ENCODE measurements around the gene PODXL2.
"Not testable (repeated sequence)": the region's sequence is repeated elsewhere in the genome, so short reads cannot be mapped to it uniquely, and the experiment has no call there.

Gene PODXL2

DNA sequence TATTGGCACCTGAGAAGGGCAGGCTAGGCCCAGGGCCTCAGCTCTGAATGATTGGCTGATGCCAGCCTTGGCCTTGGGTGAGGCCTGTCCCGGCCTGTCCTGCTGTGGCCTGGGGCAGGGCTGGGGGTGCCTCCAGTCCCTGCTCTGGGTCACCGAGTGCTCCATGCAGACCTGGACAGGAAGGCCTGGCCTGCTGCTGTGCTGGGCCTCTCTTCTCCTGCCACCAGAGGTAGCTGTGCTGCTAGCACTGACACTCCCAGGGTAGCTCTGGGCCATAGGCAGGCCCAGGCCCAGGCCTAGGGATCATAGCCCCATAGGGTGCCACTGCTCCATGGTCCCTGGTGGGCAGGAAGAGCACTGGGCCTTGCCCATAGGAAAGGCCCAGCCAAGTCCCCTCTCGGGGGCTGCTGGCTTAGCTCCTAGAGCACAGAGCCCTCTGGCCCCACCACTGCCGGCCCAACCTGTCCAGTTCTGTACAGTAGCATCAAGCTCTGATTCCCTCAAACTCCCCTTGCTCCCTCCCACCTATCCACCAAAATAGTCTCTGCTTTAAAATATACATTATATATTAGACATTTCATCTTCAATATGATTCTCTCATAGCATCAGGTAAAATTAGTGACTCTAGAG is 62.0 kb downstream of the PODXL2 start:
- peak; percentile 16 for DNase-seq

- DNase-seq: no peak
Observed at GRCh38 chr3:127691489-127691888, 62.5 kb downstream of the PODXL2 start.

GRCh38 chr3:127691974-127692373 is 63.0 kb downstream of the PODXL2 start:
- DNase-seq: no peak

DNA sequence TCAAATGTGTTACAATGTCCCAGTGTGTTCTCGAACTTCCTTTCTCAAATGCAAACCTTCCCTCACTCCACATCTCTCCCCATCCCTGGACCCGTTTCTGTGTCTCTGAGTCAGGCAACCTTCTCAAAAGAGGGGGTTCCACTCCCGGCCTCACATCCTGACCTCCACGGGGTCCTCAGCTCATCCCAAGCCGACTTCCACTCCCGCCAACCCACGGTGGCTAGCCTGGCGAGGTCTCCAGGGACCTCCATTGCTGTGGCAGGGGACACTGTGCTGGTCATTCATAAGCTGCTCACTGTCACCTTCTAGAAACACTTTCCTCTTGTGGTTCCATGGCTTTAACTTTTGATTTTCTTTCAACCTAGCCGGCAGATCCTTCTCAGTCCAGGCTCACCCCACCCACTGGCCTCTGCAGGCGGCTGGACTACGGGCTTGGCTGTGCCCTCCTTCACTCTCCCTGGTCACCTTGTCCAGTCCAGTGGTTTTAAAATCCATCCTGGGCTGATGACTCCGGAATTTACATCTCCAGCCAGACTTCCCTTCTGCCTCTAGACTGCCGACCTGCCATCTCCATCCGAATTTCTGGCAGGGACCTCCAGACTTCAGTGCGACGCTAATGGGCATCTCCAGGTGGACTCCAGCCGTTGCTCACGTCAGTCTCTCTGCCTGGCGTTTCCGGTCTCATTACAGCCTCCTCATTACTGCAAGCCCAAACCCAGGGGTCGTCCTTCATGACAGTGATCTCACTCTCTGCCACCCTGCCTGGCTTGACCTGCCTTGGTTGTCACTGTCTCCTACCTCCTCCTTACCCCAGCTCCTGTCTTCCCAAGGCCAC is 63.7 kb downstream of the PODXL2 start:
- no peak for DNase-seq

DNA sequence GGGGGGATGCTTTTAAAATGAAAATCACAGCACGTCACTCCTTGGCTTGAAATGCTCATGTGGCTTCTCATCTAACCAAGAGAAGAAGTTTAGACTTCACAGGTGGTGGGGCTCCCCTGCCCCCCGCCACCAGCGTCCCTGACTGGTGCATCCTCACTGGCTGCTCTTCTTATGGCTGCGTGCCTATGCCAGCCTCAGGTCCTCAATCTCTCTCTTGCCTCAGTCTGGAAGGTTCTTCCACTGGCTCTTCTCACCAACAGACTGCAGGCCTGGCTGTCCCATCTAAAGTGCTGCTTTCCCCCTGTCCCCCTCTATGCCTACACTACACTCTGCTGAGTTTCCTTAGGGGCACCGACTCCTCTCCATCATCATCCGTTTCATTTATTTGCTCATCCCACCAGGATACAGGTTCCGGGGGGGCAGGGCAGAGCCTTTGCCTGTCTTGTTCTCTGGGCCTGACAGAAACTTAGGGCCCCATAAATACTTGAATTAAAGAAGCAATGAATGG is 64.4 kb downstream of the PODXL2 start:
- no peak for DNase-seq

DNA sequence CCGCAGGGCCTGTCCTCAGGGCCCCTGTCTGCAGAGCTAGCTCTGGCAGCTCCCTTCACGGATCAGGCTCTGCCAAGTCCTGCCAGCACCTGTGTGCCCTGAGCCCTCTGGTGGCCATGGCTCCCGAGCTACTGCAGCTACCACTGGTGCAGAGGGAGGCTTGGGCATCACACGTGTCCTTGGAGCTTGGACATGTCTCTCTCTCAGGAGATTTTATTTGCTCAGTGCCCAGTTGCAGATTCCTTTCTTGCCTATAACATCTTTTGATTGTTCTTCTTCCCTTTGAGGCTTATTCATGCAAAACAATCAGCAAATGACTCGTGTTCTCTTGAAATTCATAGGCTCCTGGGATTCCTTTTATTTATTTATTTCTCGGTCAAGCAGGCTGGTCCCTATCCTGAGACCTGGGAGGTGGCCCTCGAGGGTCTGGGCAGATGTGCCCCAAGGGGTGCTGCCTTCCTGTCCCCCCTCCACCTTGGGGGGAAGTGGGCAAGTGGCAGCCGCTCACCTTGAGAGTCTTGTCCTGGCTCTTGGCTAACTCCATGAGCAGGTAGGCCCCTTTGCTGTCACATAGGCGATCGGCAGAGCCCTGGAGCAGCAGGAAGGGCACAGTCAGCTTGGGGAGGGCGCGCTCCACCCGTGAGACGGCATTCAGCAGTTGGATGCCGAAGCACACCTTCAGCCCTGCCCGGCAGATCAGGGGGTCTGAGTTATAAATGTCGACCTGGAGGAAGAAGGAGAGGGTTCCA is 65.7 kb downstream of the PODXL2 start:
- peak; percentile 71 for DNase-seq

DNA sequence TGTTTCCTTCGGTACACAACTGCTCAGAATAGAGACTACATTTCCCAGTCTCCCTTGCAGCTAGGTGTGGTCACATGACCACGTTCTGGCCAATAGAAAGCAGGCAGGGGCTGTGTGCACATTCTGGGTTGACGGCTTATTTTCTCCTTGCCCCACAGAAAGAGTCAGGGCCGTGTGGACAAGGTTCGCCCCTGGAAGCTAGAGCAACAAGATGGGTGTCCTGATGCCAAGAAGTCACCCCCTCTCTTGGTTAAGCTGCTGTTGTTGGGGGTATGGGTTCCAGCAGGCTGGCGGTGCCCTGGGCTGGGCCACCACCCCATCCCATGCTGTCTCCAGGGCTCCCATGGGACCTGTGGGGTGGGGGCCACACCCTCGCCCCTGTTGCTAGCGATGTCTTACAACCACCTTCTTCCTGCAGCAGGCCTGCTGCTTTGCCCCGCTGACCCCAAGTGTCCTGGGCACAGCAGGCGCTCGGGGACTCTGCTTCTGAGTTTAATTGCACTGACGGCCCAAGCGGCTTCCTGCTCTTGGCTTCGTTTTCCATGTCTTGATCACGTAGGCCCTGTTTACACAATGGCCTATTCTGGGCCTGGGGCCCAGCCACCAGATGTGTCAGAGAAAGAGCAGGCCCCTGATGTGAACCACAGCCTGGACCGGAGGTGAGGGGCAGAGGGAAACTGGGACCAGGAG is 68.7 kb downstream of the PODXL2 start:
- peak; percentile 97 for DNase-seq

DNA sequence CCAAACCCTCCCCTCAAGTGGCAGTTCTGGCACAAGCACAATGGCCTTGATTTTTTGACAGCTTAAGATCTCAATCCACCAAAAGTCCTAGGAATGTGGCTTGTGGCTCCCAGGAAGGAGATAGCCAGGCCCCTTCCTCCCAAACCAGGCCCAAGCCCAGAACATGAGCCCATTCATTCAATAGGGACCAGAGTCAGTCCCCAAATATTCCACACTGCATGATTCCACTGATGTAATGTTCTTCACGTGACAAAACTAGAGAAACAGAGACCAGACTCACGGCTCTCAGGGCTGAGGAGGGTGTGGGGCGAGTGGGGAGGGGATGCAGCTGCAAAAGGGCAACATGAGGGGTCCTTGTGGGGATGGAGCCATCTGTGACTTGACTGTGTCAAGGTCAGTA is 69.3 kb downstream of the PODXL2 start:
- DNase-seq: no peak

- no peak for DNase-seq
Observed at GRCh38 chr3:127698691-127699415, 69.9 kb downstream of the PODXL2 start.

GRCh38 chr3:127699416-127700300 is 70.7 kb downstream of the PODXL2 start:
- peak; percentile 35 for DNase-seq

DNA sequence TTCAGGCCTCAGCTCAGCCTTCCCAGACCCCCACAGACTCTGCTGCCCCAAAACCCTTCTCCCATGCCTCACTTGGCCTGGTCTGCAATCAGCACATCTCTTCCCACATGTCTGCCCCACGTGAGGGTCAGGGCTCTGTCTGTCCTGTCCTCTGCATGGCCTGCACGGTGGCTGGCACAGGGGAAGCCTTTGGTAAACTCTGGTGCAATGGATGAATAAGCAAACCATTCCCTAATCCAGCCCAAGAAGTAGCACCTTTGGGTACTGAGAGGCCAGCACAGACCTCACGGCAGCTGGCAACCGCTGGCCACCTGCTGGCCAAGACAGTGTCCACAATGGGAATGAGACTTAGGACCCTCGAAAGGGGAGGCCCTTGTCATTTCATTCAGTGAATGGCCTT is 71.4 kb downstream of the PODXL2 start:
- DNase-seq: no peak

GRCh38 chr3:127701280-127701911 is 72.4 kb downstream of the PODXL2 start:
- DNase-seq: no peak

- DNase-seq: no peak
Observed at GRCh38 chr3:127702151-127702578, 73.2 kb downstream of the PODXL2 start.

- DNase-seq: not testable (repeated sequence)
Observed at GRCh38 chr3:127704840-127705239, 75.9 kb downstream of the PODXL2 start.

DNA sequence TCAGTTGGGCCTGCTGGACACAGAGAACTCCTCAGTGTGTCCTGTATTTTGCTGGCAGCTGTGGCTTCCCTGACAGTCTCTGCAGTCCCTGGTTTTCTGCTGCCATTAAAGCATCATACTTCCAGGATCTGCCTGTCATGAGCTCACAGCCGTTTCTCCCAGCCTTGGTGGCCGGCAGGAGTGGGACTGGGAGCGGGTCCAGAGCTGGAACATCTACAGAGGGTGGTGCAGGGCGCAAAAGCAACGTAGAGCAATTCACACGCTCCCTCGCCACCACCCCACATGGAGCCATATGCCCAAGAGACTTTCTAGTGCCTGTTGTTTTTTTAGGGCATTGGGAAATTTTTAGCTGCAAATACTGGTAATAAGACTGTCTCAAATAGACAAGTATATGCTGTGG is 77.3 kb downstream of the PODXL2 start:
- peak; percentile 13 for DNase-seq

GRCh38 chr3:127706785-127707351 is 77.9 kb downstream of the PODXL2 start:
- DNase-seq: peak; percentile 37

DNA sequence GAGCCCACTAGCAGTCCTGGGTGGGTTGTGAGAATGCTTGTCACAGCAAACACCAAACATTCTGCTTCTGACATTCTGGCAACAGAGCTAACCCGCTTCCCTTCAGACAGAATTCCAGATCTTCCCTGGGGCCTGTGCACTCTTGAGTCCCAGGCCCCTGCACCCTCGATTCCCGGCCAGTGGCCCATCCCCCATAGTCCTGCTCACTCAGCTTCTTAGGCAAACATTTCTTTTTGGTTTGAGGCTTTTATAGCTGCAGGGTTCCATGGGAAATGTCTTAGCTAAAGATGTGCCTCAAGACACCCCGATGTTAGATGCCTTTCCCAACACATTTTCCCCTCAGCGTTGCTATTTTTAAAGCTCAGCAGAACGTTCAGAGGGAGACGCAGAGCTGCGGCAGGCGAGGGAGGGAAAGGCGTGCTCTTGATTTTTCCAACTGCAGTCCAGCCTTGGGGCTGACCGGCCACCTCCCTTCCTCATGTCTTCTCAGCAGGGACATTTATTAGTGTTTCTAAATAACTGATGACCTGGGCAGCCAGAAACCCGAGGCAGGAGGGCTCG is 78.9 kb downstream of the PODXL2 start:
- no peak for DNase-seq

DNA sequence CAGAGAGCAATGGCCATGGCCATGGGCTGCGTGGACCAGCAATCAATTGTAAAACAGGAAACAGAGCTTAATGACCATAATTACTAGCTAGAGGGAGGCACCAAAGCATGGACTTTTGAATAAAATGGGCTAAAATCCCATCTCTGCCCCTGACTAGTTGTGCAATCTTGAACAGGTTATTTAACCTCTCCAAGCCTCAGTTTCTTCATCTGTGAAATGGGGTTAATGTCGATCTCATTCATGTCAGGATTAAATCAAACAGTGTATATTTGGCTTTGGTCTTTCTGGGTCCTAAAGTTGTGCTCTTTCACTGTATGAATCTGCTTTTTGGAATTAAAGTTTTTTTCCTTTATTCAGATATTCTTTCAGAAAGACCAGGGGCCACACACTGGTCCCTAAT is 79.9 kb downstream of the PODXL2 start:
- no peak for DNase-seq

DNA sequence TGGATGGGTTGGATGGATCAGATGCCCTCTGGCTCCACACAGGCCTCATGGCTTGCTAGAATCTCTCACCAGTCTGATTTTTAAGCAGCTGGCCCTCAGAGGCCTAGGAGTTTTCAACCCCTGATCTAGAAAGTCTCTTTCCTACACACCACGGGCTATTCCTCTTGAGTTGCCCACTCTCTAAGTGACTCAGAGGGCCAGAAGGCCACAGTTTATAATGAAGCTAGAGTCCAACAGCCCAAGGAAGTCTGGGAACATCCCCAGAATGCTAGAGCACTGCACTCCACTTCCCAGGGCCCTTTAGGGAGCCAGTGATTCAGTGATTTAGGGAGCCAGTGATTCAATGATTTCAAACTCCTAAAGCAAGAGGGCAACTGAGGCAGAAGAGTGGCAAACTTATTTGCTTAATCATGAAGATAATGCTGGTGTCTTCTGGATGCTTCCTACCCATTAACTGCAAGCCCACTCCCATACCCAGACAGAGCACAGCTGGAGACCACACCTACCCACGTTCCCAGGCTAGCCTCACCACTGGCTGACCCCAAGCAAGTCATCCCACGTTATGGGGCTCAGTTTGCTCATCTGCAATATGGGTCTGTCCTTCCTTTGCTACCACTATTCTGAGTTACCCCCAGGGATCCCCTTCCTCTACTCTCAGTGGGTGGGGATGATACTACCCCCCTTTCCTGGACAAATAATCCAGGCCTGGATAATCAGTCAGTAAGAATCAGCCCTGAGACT is 80.5 kb downstream of the PODXL2 start:
- DNase-seq: no peak

Measured in NCI-H1694 treated with DMSO at 0.1 percent for 48 hours (cell line).